Brain microvascular endothelial cell (primary cell): ENCODE data around the gene ARHGEF7.

Experiments used
- DNase-seq: peaks from one replicate; pipeline ENCODE4 v3.0.0-alpha.2; 2020
- H3K27ac ChIP-seq: fragments of 250-450 bp; sonication (Bioruptor Pico); 2 replicates; pipeline ENCODE4 v1.5.1; 2020; ENCODE audit warnings: mild to moderate bottlenecking, moderate library complexity
- H3K27me3 ChIP-seq: fragments of 250-450 bp; sonication (Bioruptor Pico); replicated peaks from 2 replicates; pipeline ENCODE4 v1.5.1; 2020; ENCODE audit warnings: mild to moderate bottlenecking
- H3K36me3 ChIP-seq: fragments of 250-450 bp; sonication (Bioruptor Pico); replicated peaks from 2 replicates; pipeline ENCODE4 v1.5.1; 2020; ENCODE audit warnings: mild to moderate bottlenecking
- H3K4me3 ChIP-seq: 2 replicates; pipeline ENCODE4 v1.5.1; 2011; ENCODE audit warnings: low read depth, mild to moderate bottlenecking, control low read depth, low read length, moderate library complexity
- CTCF ChIP-seq: IDR thresholded peaks from 2 replicates; pipeline ENCODE4 v1.5.1; 2011; ENCODE audit warnings: low read depth, mild to moderate bottlenecking, moderate library complexity, low read length, control low read depth, inconsistent platforms; ENCODE audit errors: missing control alignments
- in situ Hi-C: cut with HindIII; loops from 2 replicates; pipeline ENCODE4 v1.10.0; 2017; ENCODE audit warnings: low sequenced_read_pairs, low pct_ligation_motif_present

Gene ARHGEF7

GRCh38 chr13:111160648-111161047 lies 45.5 kb downstream of the ARHGEF7 start:
- in situ Hi-C loops: no loop called here

GRCh38 chr13:111161601-111162600 lies 46.8 kb downstream of the ARHGEF7 start:
- no peak overlapping the region for H3K27ac ChIP-seq
- no peak for DNase-seq
- no peaks in the 10 kb centered on the region for H3K27me3 ChIP-seq
- TF ChIP-seq CTCF: no peak
- no peak overlapping the region for H3K4me3 ChIP-seq
- in situ Hi-C loops: no loop called here
- H3K36me3 ChIP-seq: no peaks in the 10 kb centered on the region

More at GRCh38 chr13:111160648-111161047, 45.5 kb downstream of the ARHGEF7 start:
- DNase-seq: no peak
- no peak overlapping the region for H3K4me3 ChIP-seq
- H3K36me3 ChIP-seq: no peaks in the 10 kb centered on the region
- H3K27ac ChIP-seq: no peak overlapping the region
- TF ChIP-seq CTCF: no peak
- H3K27me3 ChIP-seq: no peaks in the 10 kb centered on the region

- no peak overlapping the region for H3K27ac ChIP-seq
- in situ Hi-C loops: no loop called here
- no peak for TF ChIP-seq CTCF
- H3K36me3 ChIP-seq: no peaks in the 10 kb centered on the region
- no peak for DNase-seq
- H3K27me3 ChIP-seq: no peaks in the 10 kb centered on the region
- no peak overlapping the region for H3K4me3 ChIP-seq
These were observed 50.3 kb downstream of the ARHGEF7 start for GRCh38 chr13:111165241-111166010.

- H3K27me3 ChIP-seq: no peaks in the 10 kb centered on the region
- no peaks in the 10 kb centered on the region for H3K36me3 ChIP-seq
- no peak for TF ChIP-seq CTCF
- H3K4me3 ChIP-seq: no peak overlapping the region
- in situ Hi-C loops: no loop called here
- H3K27ac ChIP-seq: no peak overlapping the region
- DNase-seq: no peak
These were observed 52.0 kb downstream of the ARHGEF7 start for GRCh38 chr13:111166882-111167675.

GRCh38 chr13:111168107-111168506 lies 53.0 kb downstream of the ARHGEF7 start:
- in situ Hi-C loops: no loop called here
- TF ChIP-seq CTCF: no peak
- no peak for DNase-seq
- Histone ChIP-seq H3K27ac (no peak overlapping the region), H3K36me3 (no peaks in the 10 kb centered on the region), H3K4me3 (no peak overlapping the region), H3K27me3 (no peaks in the 10 kb centered on the region)
